Measurements from ENCODE around the gene HOXC4.

HOXC4 gene

DNA sequence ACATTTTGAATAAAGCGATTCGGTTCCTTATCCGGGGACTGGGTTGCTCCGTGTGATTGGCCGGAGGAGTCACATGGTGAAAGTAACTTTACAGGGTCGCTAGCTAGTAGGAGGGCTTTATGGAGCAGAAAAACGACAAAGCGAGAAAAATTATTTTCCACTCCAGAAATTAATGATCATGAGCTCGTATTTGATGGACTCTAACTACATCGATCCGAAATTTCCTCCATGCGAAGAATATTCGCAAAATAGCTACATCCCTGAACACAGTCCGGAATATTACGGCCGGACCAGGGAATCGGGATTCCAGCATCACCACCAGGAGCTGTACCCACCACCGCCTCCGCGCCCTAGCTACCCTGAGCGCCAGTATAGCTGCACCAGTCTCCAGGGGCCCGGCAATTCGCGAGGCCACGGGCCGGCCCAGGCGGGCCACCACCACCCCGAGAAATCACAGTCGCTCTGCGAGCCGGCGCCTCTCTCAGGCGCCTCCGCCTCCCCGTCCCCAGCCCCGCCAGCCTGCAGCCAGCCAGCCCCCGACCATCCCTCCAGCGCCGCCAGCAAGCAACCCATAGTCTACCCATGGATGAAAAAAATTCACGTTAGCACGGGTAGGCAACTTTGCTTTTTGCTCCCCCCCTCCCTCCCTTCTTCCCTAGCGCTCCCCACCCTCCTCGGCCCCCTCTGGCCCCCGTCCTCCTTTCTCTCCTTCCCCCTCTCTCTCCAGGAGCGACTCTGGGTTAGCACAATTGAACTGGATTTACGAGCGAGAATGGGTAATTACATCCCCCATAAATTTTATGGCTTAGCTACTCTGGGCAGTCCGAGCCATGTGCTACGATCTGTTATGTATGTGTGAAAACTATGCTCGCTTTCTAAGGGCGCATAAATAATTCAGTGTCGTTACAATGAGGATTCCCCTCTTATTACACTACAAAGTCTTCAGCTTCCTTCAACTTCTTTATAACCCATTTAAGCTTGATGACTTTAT lies at the start of gene HOXC4 (continued):
- TF ChIP-seq, protein P1, sequence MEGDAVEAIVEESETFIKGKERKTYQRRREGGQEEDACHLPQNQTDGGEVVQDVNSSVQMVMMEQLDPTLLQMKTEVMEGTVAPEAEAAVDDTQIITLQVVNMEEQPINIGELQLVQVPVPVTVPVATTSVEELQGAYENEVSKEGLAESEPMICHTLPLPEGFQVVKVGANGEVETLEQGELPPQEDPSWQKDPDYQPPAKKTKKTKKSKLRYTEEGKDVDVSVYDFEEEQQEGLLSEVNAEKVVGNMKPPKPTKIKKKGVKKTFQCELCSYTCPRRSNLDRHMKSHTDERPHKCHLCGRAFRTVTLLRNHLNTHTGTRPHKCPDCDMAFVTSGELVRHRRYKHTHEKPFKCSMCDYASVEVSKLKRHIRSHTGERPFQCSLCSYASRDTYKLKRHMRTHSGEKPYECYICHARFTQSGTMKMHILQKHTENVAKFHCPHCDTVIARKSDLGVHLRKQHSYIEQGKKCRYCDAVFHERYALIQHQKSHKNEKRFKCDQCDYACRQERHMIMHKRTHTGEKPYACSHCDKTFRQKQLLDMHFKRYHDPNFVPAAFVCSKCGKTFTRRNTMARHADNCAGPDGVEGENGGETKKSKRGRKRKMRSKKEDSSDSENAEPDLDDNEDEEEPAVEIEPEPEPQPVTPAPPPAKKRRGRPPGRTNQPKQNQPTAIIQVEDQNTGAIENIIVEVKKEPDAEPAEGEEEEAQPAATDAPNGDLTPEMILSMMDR (tag by site-specific recombination; IDR thresholded peaks at IDR 0.05) = peak; percentile 26; the same call in 1 of the 2 replicates
- TF ChIP-seq ZFP69B (tag by site-specific recombination; IDR thresholded peaks at IDR 0.05) = peak; percentile 64; the same call in 1 of the 2 replicates
- TF ChIP-seq, protein P2, sequence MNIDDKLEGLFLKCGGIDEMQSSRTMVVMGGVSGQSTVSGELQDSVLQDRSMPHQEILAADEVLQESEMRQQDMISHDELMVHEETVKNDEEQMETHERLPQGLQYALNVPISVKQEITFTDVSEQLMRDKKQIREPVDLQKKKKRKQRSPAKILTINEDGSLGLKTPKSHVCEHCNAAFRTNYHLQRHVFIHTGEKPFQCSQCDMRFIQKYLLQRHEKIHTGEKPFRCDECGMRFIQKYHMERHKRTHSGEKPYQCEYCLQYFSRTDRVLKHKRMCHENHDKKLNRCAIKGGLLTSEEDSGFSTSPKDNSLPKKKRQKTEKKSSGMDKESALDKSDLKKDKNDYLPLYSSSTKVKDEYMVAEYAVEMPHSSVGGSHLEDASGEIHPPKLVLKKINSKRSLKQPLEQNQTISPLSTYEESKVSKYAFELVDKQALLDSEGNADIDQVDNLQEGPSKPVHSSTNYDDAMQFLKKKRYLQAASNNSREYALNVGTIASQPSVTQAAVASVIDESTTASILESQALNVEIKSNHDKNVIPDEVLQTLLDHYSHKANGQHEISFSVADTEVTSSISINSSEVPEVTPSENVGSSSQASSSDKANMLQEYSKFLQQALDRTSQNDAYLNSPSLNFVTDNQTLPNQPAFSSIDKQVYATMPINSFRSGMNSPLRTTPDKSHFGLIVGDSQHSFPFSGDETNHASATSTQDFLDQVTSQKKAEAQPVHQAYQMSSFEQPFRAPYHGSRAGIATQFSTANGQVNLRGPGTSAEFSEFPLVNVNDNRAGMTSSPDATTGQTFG (tag by site-specific recombination; IDR thresholded peaks at IDR 0.05; ENCODE audit: borderline replicate concordance) = no peak

DNA sequence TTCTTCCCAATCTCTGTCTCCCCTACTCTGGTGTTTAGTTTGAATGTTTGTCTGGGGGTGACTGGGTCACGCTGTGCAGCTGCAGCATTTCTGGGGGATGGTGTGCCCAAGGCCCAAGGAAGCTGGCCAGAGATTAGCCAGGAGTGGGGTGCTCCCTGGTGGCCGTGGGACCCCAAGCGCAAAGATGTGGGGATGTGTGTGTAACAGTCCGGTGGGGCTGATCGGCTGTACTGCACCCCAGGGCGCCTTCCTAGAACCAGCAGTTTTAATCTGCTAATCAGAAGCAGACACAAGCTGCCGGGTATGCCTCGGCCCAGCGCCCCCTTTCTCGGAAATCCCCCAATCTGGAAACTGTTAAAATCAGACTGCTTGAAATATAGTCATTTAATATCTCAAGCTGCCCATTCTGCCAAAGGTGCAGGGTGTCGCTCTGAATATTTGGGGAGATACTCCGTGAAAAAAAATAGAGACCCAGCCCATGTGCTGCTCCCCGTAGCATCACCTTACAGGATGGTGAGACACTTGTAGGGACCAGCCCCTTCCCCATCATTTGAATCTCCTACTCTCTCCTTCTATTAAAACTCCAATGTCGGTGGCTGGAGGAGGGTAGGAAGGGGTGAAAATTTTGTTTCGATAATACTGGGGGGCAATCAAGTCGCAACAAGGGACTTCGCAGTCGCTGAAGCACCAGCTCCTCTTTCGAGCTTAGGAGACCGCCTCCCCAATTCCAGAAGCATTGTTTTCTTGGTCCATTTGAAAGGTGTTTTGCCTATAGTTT lies 49.4 kb upstream of the HOXC4 start:
- no peak overlapping the region for H3K27ac ChIP-seq (ENCODE audit: extremely low read depth, low read depth, low read length)
- no peak for TF ChIP-seq ZNF335 (tag by site-specific recombination; conservative IDR thresholded peaks at IDR 0.05)
- TF ChIP-seq, protein P3, sequence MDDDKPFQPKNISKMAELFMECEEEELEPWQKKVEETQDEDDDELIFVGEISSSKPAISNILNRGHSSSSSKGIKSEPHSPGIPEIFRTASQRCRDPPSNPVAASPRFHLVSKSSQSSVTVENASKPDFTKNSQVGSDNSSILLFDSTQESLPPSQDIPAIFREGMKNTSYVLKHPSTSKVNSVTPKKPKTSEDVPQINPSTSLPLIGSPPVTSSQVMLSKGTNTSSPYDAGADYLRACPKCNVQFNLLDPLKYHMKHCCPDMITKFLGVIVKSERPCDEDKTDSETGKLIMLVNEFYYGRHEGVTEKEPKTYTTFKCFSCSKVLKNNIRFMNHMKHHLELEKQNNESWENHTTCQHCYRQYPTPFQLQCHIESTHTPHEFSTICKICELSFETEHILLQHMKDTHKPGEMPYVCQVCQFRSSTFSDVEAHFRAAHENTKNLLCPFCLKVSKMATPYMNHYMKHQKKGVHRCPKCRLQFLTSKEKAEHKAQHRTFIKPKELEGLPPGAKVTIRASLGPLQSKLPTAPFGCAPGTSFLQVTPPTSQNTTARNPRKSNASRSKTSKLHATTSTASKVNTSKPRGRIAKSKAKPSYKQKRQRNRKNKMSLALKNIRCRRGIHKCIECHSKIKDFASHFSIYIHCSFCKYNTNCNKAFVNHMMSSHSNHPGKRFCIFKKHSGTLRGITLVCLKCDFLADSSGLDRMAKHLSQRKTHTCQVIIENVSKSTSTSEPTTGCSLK (tag by site-specific recombination; IDR thresholded peaks at IDR 0.05) = no peak
- TF ChIP-seq, protein P4, sequence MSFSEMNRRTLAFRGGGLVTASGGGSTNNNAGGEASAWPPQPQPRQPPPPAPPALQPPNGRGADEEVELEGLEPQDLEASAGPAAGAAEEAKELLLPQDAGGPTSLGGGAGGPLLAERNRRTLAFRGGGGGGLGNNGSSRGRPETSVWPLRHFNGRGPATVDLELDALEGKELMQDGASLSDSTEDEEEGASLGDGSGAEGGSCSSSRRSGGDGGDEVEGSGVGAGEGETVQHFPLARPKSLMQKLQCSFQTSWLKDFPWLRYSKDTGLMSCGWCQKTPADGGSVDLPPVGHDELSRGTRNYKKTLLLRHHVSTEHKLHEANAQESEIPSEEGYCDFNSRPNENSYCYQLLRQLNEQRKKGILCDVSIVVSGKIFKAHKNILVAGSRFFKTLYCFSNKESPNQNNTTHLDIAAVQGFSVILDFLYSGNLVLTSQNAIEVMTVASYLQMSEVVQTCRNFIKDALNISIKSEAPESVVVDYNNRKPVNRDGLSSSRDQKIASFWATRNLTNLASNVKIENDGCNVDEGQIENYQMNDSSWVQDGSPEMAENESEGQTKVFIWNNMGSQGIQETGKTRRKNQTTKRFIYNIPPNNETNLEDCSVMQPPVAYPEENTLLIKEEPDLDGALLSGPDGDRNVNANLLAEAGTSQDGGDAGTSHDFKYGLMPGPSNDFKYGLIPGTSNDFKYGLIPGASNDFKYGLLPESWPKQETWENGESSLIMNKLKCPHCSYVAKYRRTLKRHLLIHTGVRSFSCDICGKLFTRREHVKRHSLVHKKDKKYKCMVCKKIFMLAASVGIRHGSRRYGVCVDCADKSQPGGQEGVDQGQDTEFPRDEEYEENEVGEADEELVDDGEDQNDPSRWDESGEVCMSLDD (tag by site-specific recombination; IDR thresholded peaks at IDR 0.05) = 0 out of 2 replicates have a peak, but pooled peaks have one; percentile 24
- TF ChIP-seq, protein P1 (tag by site-specific recombination; IDR thresholded peaks at IDR 0.05) = peak; percentile 65; the same call in 1 of the 2 replicates
- TF ChIP-seq ZNF221 (tag by site-specific recombination; IDR thresholded peaks at IDR 0.05; ENCODE audit: borderline replicate concordance) = no peak
- TF ChIP-seq ZNF366 (tag by site-specific recombination; conservative IDR thresholded peaks at IDR 0.05) = peak; percentile 39; the same call in 1 of the 2 replicates
- TF ChIP-seq GLI4 (tag by site-specific recombination; IDR thresholded peaks at IDR 0.05) = no peak
- no peak for TF ChIP-seq SCRT1 (tag by site-specific recombination; IDR thresholded peaks at IDR 0.05; ENCODE audit: borderline replicate concordance)
- H3K36me3 ChIP-seq (ENCODE audit: control insufficient read depth in 2 of 2, insufficient read depth in 1 of 2, low read length in 2 of 2) = peaks cover 8 to 15% of the 10 kb centered on the region in 2 experiments; a peak in 2 of 3 replicates
- H3K4me1 ChIP-seq (ENCODE audit: control insufficient read depth, insufficient read depth, low read length) = peaks cover 32% of the 10 kb centered on the region
- no peaks in the 10 kb centered on the region for H3K9me3 ChIP-seq (ENCODE audit: control insufficient read depth, insufficient read depth, low read depth, low read length)
- CTCF ChIA-PET = interaction anchor here (0.6 to 7.9 kb wide), 13 partner anchors 13 to 409 kb away, joined by 3 to 111 read pairs (median 6); partner anchors contain the start of genes HOXC10 and SMUG1
- POLR2A ChIA-PET = no interaction called here
- no peak overlapping the region for H3K4me3 ChIP-seq (ENCODE audit: low read depth, low read length)

Measured in HEK293 (cell line).